NK-92 (cell line): ENCODE results near the gene CHSY1.

Source experiments
- DNase-seq: peaks from one replicate; lab custom pipeline; 2025; ENCODE audit not compliant: unreplicated experiment; lab: John Stamatoyannopoulos, UW

The CHSY1 gene

GRCh38 chr15:101269479-101270223 is 17.8 kb upstream of the CHSY1 start:
- no peak for DNase-seq

- DNase-seq = no peak
Observed at GRCh38 chr15:101267320-101268104, 15.7 kb upstream of the CHSY1 start.

GRCh38 chr15:101266787-101267186 is 14.9 kb upstream of the CHSY1 start:
- no peak for DNase-seq

- no peak for DNase-seq
Observed at GRCh38 chr15:101266034-101266433, 14.2 kb upstream of the CHSY1 start.

- DNase-seq = no peak
Observed at GRCh38 chr15:101264911-101265641, 13.2 kb upstream of the CHSY1 start.

GRCh38 chr15:101264011-101264410 is 12.2 kb upstream of the CHSY1 start:
- no peak for DNase-seq

DNA sequence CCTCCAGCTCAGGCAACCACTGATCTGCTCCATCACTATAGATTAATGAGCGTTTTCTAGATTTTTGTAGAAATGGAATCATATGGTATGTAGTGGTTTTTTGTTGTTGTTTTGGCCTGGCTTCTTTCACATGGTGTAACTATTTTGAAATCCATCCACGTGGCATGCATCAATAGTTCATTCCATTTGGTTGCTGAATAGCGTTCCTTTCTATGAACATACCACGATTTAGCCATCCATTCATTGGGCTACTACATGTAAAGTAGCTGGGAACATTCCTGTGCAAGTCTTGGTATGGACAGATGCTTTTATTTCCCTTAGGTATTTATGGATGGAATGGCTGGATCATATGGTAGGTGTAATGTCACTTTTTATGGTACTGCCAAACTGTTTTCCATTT is 10.7 kb upstream of the CHSY1 start:
- DNase-seq = no peak

DNA sequence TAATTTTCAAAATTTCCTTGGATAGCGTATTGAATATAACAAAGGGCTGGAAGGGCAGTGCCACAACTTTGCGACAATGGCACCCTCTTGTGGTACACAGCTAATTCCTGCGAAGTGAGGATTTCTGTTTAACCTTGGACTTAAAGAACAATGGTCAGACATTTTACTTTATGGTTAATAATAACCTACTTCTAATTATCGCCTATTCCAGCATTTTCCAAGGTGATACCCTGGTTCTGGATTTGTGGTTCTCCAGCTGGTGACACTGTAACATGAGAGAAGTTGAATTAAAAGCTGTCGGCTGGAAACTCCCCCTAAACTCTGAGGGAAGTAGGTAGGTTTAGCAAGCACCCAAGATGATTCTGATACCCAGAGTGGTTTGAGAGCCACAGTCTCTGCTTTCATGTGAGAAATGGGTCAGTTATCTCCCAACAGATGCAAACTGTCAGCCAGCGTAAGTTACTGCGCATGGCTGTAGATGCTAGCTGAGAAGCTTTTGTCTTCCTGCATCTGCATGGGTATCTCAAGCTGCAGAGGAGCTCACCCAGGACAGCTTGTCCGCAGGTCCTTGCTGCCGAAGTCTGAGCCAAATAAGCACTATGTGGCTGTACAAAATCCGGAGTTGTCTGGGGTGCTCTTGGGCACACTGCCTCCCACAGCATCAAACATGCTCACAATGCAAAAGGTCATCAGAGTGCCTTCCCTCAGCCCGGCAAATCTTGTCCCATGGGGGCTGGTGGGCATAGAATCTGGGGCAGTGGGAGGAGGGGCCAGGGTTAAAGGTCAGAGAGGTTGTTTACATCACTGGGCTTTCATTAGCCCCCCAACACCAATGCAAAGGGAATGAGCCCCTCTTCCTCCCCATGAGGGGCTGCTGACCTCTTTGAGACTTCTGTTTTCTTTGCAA is 6.6 kb upstream of the CHSY1 start:
- DNase-seq = no peak

DNA sequence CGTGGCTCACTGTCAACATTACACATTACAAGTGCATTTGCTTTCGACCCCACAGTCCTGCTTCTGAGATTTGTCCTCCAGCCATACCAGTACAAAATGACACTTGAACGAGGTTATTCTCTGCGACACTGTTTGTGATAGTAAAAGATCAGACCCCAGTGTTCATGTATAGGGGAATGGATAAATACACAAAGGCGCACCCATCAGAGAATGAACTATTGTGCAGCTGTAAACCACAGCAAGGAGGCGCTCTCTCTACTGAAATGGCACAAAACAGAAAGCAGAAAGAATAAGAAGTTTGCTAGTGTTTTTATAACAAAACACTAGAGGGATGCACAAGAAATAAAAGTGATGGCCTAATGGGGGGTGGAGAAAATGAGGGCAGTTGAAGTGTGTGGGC is 4.9 kb upstream of the CHSY1 start:
- DNase-seq = no peak

DNA sequence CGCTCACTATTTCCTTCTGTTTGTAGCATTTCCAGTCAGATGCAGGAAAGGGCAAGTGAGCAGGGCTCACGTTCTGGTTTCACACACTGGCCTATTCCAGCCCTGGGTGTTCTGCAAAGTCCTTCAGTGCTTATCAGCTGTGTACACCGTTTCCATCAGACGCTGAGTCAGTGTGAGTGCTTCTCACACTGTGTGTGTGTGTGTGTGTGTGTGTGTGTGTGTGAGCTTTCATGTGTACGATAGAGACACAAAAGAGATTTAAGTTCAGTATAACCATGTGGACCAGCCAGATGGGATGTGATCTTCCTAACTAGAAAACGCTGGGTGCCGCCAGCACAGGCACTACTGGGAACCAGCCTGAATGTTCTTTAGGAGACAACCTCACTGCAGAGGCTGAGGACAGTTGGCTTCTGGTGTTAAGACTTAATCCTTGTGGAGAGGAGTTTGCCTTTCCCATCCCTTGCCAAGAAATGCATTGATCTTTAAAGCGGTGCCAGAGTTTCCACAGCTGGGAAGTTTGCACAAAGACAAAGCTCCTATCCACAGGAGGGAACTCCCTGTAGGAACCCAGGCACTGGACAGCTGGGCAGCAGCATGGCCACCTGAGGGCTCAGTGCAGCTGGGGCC is 3.9 kb upstream of the CHSY1 start:
- DNase-seq = no peak

DNA sequence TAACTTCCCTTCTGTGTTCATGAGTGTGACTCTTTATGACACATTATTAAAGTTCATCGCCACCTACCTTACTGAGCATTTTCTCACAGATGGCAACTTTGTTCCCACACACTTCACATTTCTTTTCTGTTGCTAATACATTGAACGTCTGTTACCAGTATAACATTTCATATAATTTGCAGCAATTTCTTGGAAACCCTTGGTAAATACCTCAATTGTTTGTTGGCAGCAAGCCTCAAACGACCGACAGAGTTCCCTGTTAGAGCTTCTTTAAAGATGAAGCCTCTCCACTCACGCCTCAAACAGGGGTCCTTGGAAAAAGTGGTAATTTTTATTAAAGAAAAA is 3.2 kb upstream of the CHSY1 start:
- DNase-seq = no peak

GRCh38 chr15:101254157-101255050 is 2.6 kb upstream of the CHSY1 start:
- no peak for DNase-seq

DNA sequence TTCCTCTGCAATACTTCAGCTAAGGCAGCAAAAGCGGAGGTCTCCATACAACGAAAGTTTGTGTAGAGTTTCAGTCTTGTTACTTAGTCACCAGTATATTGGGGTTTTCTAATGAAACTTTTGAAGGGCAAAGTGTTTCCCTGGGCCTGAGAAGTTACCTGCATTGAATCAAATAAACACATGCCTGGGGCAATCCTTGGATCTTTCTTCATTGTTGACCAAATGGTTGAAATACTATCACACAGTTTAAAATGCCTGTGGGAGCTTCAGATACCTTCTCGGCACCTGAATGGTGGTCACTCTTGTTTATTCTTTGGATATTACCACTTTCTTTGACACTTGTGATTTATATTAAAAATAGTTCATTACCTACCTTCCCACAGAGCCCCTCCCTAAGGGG is 988 bp upstream of the CHSY1 start:
- DNase-seq = no peak

DNA sequence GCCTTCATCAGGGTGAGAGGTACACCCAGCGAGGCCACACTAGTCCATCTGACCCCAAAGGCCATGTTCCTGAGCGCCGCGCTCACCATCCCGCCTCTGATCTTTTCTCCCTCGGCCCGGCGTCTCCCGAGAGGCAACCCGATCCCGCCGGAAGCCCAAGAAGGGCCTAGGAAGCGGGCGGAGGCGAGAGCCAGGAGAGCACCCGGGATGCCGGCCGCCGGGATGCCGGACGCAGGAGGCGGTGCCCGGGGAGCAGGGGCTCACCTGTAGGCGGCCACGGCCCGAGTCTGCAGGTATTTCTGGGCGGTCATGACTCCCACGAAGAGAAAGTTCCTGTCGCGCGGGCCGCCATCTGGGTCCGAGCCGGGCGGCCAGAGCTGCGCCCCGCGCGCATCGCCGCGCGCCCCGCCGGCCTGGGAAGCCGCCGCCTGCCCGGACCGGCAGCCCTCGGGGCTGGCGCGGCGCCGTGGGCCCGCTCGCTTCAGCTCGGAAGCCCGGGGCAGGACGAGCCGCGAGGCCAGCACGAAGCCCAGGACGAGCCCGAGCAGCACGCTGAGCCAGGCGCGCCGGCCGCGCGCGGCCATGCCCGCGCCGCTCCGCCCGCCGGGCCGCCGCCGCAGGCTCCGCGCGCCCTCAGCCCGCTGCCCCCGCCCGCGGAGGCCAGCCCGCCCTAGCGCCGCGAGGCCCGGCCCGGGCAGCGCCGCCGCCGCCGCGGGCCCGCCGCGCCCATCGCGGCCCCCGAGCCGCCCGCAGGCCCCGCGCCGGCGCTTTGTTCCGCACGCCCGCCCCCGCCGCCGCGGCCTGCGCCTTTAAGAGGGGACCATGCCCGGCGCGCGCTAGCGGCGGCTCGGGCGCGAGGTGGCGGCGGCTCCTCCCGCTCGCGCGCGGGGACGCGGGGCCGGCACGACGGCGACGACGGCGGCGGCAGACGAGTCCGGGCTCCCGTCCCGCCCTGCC is 697 bp downstream of the CHSY1 start:
- DNase-seq = no peak

GRCh38 chr15:101250341-101250831 is 1.5 kb downstream of the CHSY1 start:
- no peak for DNase-seq

GRCh38 chr15:101248274-101248673 is 3.6 kb downstream of the CHSY1 start:
- DNase-seq = no peak

DNA sequence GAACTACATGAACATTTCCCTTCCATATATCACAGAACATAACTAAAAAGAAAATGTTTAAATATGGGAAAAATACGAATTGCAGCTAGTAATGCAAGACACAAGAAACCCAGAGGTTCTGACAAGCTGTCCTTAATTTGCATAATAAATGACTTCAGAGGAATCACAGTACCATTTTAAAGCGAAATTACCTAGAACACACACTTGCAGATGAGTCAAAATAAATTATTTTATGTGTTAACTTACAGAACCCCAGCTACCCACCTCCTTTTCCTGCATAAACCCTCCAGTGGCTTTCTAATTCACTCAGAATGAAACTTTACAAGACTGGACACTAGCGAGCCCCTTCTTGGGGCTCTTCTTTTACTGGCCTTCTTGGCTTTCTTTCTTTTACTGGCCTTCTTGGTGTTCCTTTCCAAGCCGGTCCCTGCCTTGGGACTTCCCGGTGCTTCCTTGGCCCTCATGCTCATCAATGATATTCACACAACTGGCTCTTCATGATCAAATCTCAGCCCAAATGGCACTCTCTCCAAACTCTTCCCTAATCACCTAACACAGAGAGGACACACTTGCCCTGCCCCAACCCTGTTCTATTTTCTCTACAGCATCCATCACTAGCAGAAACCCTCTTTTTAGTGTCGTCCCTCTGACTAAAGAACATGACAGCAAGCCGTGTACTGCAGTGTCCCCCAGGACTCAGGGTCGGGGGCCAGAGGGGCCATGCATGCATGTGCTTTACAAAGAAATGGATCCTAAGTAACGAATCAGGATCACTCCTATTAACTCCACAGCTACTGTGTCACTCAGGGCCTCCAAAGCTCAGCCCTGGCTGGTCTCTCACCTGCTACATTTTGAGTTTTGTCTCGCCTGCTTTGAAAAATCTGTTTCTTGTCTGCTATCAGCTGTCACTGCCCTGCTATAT is 4.8 kb downstream of the CHSY1 start:
- DNase-seq = no peak
